Spleen (tissue), 11 donors: Measurements from ENCODE around the gene CCNL2. TPM values are rescaled to one million over a fixed set of nuclear protein-coding genes. Genes with fewer than 3 reads are reported as not detected.
"Not testable (repeated sequence)": the region's sequence is repeated elsewhere in the genome, so short reads cannot be mapped to it uniquely, and the experiment has no call there.

Source experiments
- DNase-seq: peaks from one replicate; pipeline ENCODE4 v3.0.0-alpha.2; 2020
- H3K27ac ChIP-seq, 8 donors: fragments of 200-600 bp; sonication (generic) in 7 of 8; 1 replicate in 4 of 8; 2 replicates in 4 of 8; pipeline versions ENCODE4 v1.5.0 to v1.8.0; 2016 to 2021; ENCODE audit warnings: inconsistent platforms in 4 of 8, mild to moderate bottlenecking in 4 of 8, moderate library complexity in 1 of 8
- H3K27me3 ChIP-seq, 7 donors: fragments of 200-600 bp; sonication (generic) in 6 of 7; replicated peaks in 1 of 7; 1 replicate in 4 of 7; 2 replicates in 3 of 7; pipeline versions ENCODE4 v1.5.0 to v1.8.0; 2016 to 2021; ENCODE audit warnings: inconsistent platforms in 3 of 7, mild to moderate bottlenecking in 1 of 7
- H3K36me3 ChIP-seq, 6 donors: fragments of 200-600 bp; sonication (generic) in 5 of 6; 1 replicate in 4 of 6; 2 replicates in 2 of 6; pipeline versions ENCODE4 v1.5.0 to v1.8.0; 2016 to 2021; ENCODE audit warnings: inconsistent platforms in 2 of 6
- H3K4me1 ChIP-seq, 6 donors: fragments of 200-600 bp; sonication (generic) in 5 of 6; 1 replicate in 3 of 6; 2 replicates in 3 of 6; pipeline versions ENCODE4 v1.5.0 to v1.8.0; 2016 to 2021; ENCODE audit warnings: inconsistent platforms in 3 of 6
- H3K4me3 ChIP-seq, 8 donors: fragments of 200-600 bp; sonication (generic) in 7 of 8; 1 replicate in 4 of 8; 2 replicates in 4 of 8; pipeline versions ENCODE4 v1.5.0 to v1.8.0; 2016 to 2021; ENCODE audit warnings: inconsistent platforms in 4 of 8, mild to moderate bottlenecking in 4 of 8, moderate library complexity in 2 of 8
- H3K9me3 ChIP-seq, 8 donors: fragments of 200-600 bp; sonication (generic) in 7 of 8; 1 replicate in 4 of 8; 2 replicates in 4 of 8; pipeline versions ENCODE4 v1.5.0 to v1.8.0; 2016 to 2021; ENCODE audit warnings: inconsistent platforms in 4 of 8
- POLR2A ChIP-seq, 3 donors: fragments of 450-650 bp; IDR thresholded peaks; one replicate each; pipeline ENCODE4 v1.5.1; 2017; ENCODE audit warnings: antibody characterized with exemption in 3 of 3, mild to moderate bottlenecking in 1 of 3
- POLR2AphosphoS5 ChIP-seq, 3 donors: sonication (generic); formaldehyde crosslinking; IDR thresholded peaks; one replicate each; pipeline ENCODE4 v1.5.1; 2017; ENCODE audit warnings: antibody characterized with exemption in 3 of 3
- WGBS, 5 donors: extraction: QIAGEN DNeasy Blood & Tissue Kit in 3 of 5; methylation state at CpG; one replicate each; pipeline versions ENCODE4 v1.1.5 to v1.1.7; 2013 to 2018; 5-methylcytosine and 5-hydroxymethylcytosine counted together
- intact Hi-C: fragments of 100-400 bp; cut with DNase I; formaldehyde crosslinking; loops from one replicate; pipeline ENCODE4 v1.15.0; 2023; ENCODE audit warnings: low total_unique reads
- polyA plus RNA-seq, 3 donors: library from polyadenylated mRNA; stranded (reverse); fragments of 200-250 nt; gene quantifications; one replicate each; pipeline ENCODE4 v1.2.1, GENCODE V29; 2013
- total RNA-seq, 7 donors: library from RNA; depleted of rRNA in 3 of 7; stranded (reverse); fragments of >200 nt in 3 of 7; fragmentation: NEBNext Ultra II Directional in 4 of 7; extraction: Animal tissue kit (Norgen Biotek cat#: 25700) in 4 of 7; gene quantifications; one replicate each; pipeline versions ENCODE4 v1.1.0 to v1.2.1, GENCODE V29; 2016 to 2021
- TF ChIP-seq, protein P1 (sequence below), 11 experiments: fragments of 200-600 bp in 7 of 11; fragments of 450-650 bp in 4 of 11; sonication (generic) in 4 of 11; IDR thresholded peaks in 8 of 11; conservative IDR thresholded peaks in 3 of 11; 1 replicate in 7 of 11; 2 replicates in 4 of 11; pipeline versions ENCODE4 v1.4.0 to v1.8.0; 2016 to 2021; ENCODE audit warnings: antibody characterized with exemption in 11 of 11, inconsistent platforms in 4 of 11, mild to moderate bottlenecking in 1 of 11
- donor health status: healthy with polysubstance abuse.
- donor health status: DM: no; HTN: no; CAD: no; lungs with moderate emphysema.
- donor health status: DM: no; HTN: no; CAD: no.
- donor health status: Bipolar disorder and iron deficiency.
- donor health status: healthy.
- donor health status: DM: no; HTN: no; CAD: no.
- donor health status: DM: yes; HTN: yes; CAD: no.

The CCNL2 gene
- total and polyA plus RNA-seq, 10 donors: 111 to 299 (median 204) TPM

DNA sequence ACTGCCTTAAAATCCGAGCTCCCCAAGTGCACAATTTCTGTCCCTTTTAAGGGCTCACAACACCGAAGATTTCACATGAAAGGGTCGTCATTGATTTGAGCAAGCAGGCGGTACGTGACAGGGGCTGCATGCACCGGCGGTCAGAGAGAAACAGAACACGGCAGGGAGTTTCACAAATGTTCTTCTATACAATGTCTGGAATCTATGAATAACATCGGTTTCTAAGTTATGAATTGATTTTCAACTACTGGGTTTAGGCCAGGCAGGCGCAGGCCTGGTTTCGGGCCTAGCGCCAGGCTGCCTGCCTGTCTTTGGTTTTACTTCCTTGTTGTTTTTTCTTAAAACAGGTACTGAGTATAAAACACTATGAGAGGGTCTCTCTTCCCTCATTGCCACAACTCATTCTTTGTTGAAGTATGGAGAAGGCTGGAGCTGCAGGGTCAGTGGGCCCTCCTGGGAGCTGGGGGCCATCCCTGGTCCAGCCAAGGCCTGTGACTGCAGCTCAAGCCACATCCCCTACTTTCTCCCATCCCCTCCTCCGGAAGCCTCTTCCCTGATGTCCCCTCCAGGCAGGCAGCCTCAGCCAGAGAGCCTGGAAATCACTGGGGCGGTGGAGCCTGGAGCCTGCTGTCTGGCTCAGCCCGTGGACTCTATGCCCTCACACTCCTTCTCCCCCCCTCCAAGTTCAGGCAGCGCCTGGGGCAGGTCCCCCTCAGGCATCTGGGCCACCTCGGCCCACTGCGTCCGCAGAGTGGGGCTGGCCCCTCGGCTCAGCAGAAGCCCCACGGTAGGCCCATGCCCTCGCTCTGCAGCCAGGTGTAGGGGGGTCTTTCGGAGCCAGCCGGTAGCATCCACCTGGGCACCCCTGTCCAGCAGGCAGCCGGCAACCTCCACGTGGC is 19.6 kb upstream of the CCNL2 start:
- intact Hi-C loops: no loop called here
- TF ChIP-seq, protein P1, sequence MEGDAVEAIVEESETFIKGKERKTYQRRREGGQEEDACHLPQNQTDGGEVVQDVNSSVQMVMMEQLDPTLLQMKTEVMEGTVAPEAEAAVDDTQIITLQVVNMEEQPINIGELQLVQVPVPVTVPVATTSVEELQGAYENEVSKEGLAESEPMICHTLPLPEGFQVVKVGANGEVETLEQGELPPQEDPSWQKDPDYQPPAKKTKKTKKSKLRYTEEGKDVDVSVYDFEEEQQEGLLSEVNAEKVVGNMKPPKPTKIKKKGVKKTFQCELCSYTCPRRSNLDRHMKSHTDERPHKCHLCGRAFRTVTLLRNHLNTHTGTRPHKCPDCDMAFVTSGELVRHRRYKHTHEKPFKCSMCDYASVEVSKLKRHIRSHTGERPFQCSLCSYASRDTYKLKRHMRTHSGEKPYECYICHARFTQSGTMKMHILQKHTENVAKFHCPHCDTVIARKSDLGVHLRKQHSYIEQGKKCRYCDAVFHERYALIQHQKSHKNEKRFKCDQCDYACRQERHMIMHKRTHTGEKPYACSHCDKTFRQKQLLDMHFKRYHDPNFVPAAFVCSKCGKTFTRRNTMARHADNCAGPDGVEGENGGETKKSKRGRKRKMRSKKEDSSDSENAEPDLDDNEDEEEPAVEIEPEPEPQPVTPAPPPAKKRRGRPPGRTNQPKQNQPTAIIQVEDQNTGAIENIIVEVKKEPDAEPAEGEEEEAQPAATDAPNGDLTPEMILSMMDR (IDR thresholded peaks at IDR 0.05 in 8 of 11, conservative IDR thresholded peaks at IDR 0.05 in 3 of 11): no peak
- TF ChIP-seq POLR2AphosphoS5 (IDR thresholded peaks at IDR 0.05): no peak
- no peak for TF ChIP-seq POLR2A (IDR thresholded peaks at IDR 0.05)
- H3K4me1 ChIP-seq: peaks cover 0 to 17% (median 6%) of the 10 kb centered on the region in 6 donors
- no peaks in the 10 kb centered on the region for H3K36me3 ChIP-seq
- no peak for DNase-seq
- no peak overlapping the region for H3K27ac ChIP-seq
- H3K9me3 ChIP-seq: no peaks in the 10 kb centered on the region
- H3K4me3 ChIP-seq: no peak overlapping the region
- 82 to 92% (median 90%) methylated on average over 13 to 26 of the region's 26 CpGs for WGBS, 5 donors
- peaks cover 0 to 40% (median 14%) of the 10 kb centered on the region in 7 donors for H3K27me3 ChIP-seq

DNA sequence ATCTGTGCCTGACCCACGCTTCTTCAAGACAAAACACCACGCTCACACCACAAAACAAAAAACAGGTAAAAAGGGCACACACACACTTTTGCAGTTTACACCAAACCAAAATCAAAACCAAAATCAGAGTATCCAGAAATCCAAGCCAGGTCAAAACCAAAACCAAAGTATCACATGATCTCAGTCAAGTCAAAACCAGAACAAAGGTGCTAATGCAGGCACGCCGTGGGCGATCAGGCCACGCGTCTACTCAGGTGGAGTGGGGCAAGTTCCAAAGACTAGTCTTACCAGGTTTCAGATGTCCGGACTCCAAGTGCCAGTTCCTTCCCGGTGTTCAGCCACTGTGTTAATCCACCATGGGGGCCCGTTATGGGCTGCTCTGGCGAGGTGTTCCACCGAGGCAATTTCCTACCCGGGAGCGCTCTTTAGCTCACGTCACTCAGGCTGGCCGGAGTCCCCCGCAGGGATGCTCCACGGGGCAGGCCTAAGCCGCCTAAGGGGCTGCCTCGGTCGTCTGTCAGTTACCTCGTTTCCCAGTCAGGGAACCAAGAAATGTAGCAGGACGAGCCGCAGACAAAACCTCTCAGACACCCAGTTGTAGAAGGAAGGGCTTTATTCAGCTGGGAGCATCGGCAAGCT is 18.8 kb upstream of the CCNL2 start:
- DNase-seq, H3K27ac ChIP-seq, intact Hi-C loops, H3K9me3 ChIP-seq, H3K36me3 ChIP-seq, H3K4me3 ChIP-seq: not testable (repeated sequence)
- peaks cover 0 to 17% (median 6%) of the 10 kb centered on the region in 6 donors for H3K4me1 ChIP-seq
- peaks cover 0 to 35% (median 14%) of the 10 kb centered on the region in 7 donors for H3K27me3 ChIP-seq
- WGBS, 5 donors: 82 to 92% (median 89%) methylated on average over 24 to 25 of the region's 25 CpGs

DNA sequence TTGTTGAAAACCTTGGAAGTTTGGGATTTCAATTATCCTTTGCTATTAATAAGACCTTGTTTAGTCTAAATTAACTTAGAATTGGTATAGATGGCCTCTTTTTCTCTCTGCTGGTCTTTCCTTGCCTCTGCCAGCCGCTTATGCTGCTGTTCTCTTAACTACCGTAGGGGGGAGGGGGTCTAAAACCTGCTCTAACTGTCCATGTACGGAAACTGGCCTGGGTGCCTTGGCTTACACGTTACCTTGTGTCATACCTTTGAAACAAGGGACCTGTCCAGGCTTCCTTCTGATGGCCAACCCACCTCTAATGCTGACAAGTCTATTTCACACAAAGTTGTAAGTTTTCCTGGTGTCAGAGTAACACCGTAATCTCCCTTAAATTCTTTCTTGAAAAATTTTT is 18.3 kb upstream of the CCNL2 start:
- peaks cover 0 to 17% (median 6%) of the 10 kb centered on the region in 6 donors for H3K4me1 ChIP-seq
- H3K4me3 ChIP-seq, H3K27ac ChIP-seq, H3K36me3 ChIP-seq, intact Hi-C loops, H3K9me3 ChIP-seq, DNase-seq: not testable (repeated sequence)
- H3K27me3 ChIP-seq: peaks cover 0 to 30% (median 14%) of the 10 kb centered on the region in 7 donors
- WGBS, 5 donors: 79 to 90% (median 83%) methylated on average over 5 of the region's 5 CpGs

DNA sequence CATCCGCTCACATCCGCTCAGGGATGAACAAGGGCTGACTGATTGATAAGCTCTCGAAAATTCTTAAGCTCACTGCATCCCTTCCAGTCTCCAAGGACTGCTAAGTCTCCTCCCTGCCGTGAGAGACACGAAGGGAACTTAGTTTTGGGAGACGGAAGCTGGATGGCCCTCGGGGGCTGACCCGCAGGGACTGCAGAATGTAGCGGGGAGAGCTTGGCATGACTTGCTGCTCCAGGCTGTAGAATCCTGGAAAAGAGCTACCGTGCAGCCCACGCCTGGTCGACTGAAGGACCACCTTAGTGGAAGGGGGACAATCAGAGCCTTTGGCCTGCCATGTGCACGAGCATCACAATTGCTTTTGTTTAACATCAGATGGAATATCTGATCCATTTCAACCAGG is 16.6 kb upstream of the CCNL2 start:
- no peaks in the 10 kb centered on the region for H3K36me3 ChIP-seq
- TF ChIP-seq, protein P1 (IDR thresholded peaks at IDR 0.05 in 8 of 11, conservative IDR thresholded peaks at IDR 0.05 in 3 of 11): no peak
- TF ChIP-seq POLR2AphosphoS5 (IDR thresholded peaks at IDR 0.05): no peak
- TF ChIP-seq POLR2A (IDR thresholded peaks at IDR 0.05): no peak
- peaks cover 0 to 11% (median 3%) of the 10 kb centered on the region in 8 donors for H3K9me3 ChIP-seq
- peaks cover 0 to 13% (median 5%) of the 10 kb centered on the region in 7 donors for H3K27me3 ChIP-seq
- H3K27ac ChIP-seq: no peak overlapping the region
- DNase-seq: no peak
- no peak overlapping the region for H3K4me3 ChIP-seq
- peaks cover 0 to 15% (median 4%) of the 10 kb centered on the region in 6 donors for H3K4me1 ChIP-seq
- 83 to 89% (median 88%) methylated on average over 12 to 13 of the region's 13 CpGs for WGBS, 5 donors
- intact Hi-C loops: no loop called here

DNA sequence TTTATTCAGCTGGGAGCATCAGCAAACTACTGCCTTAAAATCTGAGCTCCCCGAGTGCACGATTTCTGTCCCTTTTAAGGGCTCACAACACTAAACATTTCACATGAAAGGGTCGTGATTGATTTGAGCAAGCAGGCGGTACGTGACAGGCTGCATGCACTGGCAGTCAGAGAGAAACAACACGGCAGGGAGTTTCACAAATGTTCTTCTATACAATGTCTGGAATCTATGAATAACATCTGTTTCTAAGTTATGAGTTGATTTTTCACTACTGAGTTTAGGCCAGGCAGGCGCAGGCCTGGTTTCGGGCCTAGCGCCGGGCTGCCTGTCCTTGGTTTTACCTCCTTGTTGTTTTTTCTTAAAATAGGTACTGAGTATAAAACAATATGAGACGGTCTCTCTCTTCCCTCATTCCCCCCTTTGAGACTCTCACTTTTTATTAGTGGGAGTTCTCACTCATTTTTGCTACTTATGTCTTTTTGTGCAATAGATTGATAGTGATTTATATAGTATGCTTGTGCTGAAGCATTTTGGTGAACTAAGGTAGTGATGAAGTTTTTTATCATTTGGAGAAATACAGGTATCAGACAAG is 13.3 kb upstream of the CCNL2 start:
- peaks cover 10 to 24% (median 20%) of the 10 kb centered on the region in 6 donors for H3K4me1 ChIP-seq
- intact Hi-C loops, DNase-seq, H3K27me3 ChIP-seq, H3K4me3 ChIP-seq, H3K27ac ChIP-seq: not testable (repeated sequence)
- peaks cover 0 to 11% (median 3%) of the 10 kb centered on the region in 8 donors for H3K9me3 ChIP-seq
- WGBS, 5 donors: 86 to 93% (median 92%) methylated on average over 11 of the region's 11 CpGs
- H3K36me3 ChIP-seq: peaks cover 0 to 10% (median 0%) of the 10 kb centered on the region in 6 donors
